ENCODE data around the gene FCAMR. TPM values are rescaled to one million over a fixed set of nuclear protein-coding genes. Genes with fewer than 3 reads are reported as not detected.

FCAMR gene
- total RNA-seq, 4 donors from 2014 or later, result 0.85 to 1.5 (median 0.88) TPM; not detected in 1

GRCh38 chr1:206979379-206980043 lies 9.3 kb upstream of the FCAMR start:
- Histone ChIP-seq H3K27me3 (no peaks in the 10 kb centered on the region), H3K4me3 (no peak overlapping the region), H3K4me1 (peaks cover 0 to 3% (median 0%) of the 10 kb centered on the region in 4 donors), H3K36me3 (no peaks in the 10 kb centered on the region), H3K27ac (no peak overlapping the region), H3K9me3 (no peaks in the 10 kb centered on the region)
- DNase-seq, result no peak
- no peak for TF ChIP-seq POLR2A (IDR thresholded peaks at IDR 0.05)
- TF ChIP-seq, protein P1, sequence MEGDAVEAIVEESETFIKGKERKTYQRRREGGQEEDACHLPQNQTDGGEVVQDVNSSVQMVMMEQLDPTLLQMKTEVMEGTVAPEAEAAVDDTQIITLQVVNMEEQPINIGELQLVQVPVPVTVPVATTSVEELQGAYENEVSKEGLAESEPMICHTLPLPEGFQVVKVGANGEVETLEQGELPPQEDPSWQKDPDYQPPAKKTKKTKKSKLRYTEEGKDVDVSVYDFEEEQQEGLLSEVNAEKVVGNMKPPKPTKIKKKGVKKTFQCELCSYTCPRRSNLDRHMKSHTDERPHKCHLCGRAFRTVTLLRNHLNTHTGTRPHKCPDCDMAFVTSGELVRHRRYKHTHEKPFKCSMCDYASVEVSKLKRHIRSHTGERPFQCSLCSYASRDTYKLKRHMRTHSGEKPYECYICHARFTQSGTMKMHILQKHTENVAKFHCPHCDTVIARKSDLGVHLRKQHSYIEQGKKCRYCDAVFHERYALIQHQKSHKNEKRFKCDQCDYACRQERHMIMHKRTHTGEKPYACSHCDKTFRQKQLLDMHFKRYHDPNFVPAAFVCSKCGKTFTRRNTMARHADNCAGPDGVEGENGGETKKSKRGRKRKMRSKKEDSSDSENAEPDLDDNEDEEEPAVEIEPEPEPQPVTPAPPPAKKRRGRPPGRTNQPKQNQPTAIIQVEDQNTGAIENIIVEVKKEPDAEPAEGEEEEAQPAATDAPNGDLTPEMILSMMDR (IDR thresholded peaks at IDR 0.05), result peak in 5 of 6 experiments; percentile 7 to 79 (median 74)

DNA sequence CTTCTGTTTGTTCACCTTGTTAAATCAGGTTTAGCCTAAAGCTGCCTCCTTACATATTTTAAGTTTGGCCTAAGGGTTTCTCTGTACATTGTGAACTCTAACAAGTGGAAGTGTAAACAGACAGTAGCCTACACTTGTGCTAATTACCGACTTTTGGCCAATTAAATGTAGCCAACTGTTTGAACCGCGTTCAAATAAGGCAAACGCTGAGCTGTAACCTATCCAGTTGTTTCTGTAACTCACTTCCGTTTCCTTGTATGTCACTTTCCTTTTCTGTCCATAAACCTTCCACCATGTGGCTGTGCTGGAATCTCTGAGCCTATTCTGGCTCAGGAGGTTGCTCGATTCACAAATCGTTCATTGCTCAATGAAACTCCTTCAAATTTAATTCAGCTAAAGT lies 8.0 kb upstream of the FCAMR start:
- no peak overlapping the region for H3K4me3 ChIP-seq
- TF ChIP-seq, protein P1 (IDR thresholded peaks at IDR 0.05), result peak in 1 of 6 experiments; percentile 4
- no peak for TF ChIP-seq POLR2A (IDR thresholded peaks at IDR 0.05)
- no peaks in the 10 kb centered on the region for H3K9me3 ChIP-seq
- H3K27me3 ChIP-seq, result no peaks in the 10 kb centered on the region
- H3K4me1 ChIP-seq, result peaks cover 0 to 14% (median 0%) of the 10 kb centered on the region in 4 donors
- no peak overlapping the region for H3K27ac ChIP-seq
- no peak for DNase-seq
- no peaks in the 10 kb centered on the region for H3K36me3 ChIP-seq

DNA sequence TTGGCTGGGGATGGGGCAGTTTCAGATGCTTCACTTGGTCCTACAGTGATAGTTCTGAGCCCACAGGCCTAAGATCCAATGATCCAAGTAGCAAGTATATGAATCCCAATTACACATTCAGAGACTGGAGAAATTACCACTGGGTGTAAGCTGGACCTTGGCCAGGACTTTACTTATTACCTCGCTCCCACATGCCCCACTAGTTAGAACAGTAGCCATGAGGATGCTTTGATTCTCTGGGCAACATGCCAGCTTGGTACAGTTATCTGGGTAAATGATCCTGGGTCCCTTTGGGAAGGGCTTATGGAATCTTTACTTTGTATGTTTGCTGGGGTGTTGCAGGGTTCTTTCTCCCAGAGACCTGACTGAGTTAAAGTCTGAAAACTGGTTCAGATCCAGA lies 5.0 kb upstream of the FCAMR start:
- H3K4me1 ChIP-seq, result peaks cover 0 to 39% (median 2%) of the 10 kb centered on the region in 4 donors
- H3K27me3 ChIP-seq, result no peaks in the 10 kb centered on the region
- TF ChIP-seq POLR2A (IDR thresholded peaks at IDR 0.05), result no peak
- TF ChIP-seq, protein P1 (IDR thresholded peaks at IDR 0.05), result no peak
- H3K36me3 ChIP-seq, result no peaks in the 10 kb centered on the region
- peak in 1 of 3 donors; percentile 74 for DNase-seq
- no peak overlapping the region for H3K4me3 ChIP-seq
- no peak overlapping the region for H3K27ac ChIP-seq
- H3K9me3 ChIP-seq, result no peaks in the 10 kb centered on the region

GRCh38 chr1:206974140-206974539 lies 3.9 kb upstream of the FCAMR start:
- H3K4me3 ChIP-seq, result no peak overlapping the region
- DNase-seq, result no peak
- H3K27ac ChIP-seq, result no peak overlapping the region
- no peaks in the 10 kb centered on the region for H3K36me3 ChIP-seq
- TF ChIP-seq, protein P1 (IDR thresholded peaks at IDR 0.05), result no peak
- TF ChIP-seq POLR2A (IDR thresholded peaks at IDR 0.05), result no peak
- no peaks in the 10 kb centered on the region for H3K27me3 ChIP-seq
- no peaks in the 10 kb centered on the region for H3K9me3 ChIP-seq
- H3K4me1 ChIP-seq, result peaks cover 0 to 51% (median 2%) of the 10 kb centered on the region in 4 donors

GRCh38 chr1:206972728-206973127 lies 2.5 kb upstream of the FCAMR start:
- DNase-seq, result no peak
- H3K36me3 ChIP-seq, result no peaks in the 10 kb centered on the region
- TF ChIP-seq POLR2A (IDR thresholded peaks at IDR 0.05), result no peak
- TF ChIP-seq, protein P1 (IDR thresholded peaks at IDR 0.05), result peak in 1 of 6 experiments; percentile 3
- H3K4me3 ChIP-seq, result no peak overlapping the region
- H3K27ac ChIP-seq, result peak overlapping the region in 2 of 4 donors; percentile 12 to 30
- no peaks in the 10 kb centered on the region for H3K27me3 ChIP-seq
- peaks cover 0 to 64% (median 2%) of the 10 kb centered on the region in 4 donors for H3K4me1 ChIP-seq
- no peaks in the 10 kb centered on the region for H3K9me3 ChIP-seq

All from Peyer's patch (tissue), 4 donors.